HUES6 (cell line): ENCODE measurements around the gene SND1.

ENCODE experiments used
- H3K27ac ChIP-seq: 2 replicates; pipeline ENCODE4 v1.7.0; 2013; ENCODE audit warnings: low read depth, mild to moderate bottlenecking, low read length, inconsistent platforms
- H3K27me3 ChIP-seq: 2 replicates; pipeline ENCODE4 v1.6.1; 2013; ENCODE audit warnings: low read length; ENCODE audit not compliant: control insufficient read depth, insufficient read depth
- H3K36me3 ChIP-seq: 2 replicates; pipeline ENCODE4 v1.6.1; 2013; ENCODE audit warnings: low read length; ENCODE audit not compliant: control insufficient read depth, insufficient read depth
- H3K4me1 ChIP-seq: 2 replicates; pipeline ENCODE4 v1.6.1; 2013; ENCODE audit warnings: low read length; ENCODE audit not compliant: control insufficient read depth, insufficient read depth
- H3K4me3 ChIP-seq: 2 replicates; pipeline ENCODE4 v1.5.1; 2013; ENCODE audit warnings: low read depth, low read length
- H3K9ac ChIP-seq: one replicate; pipeline ENCODE4 v1.6.1; 2013; ENCODE audit warnings: mild to moderate bottlenecking, low read length
- H3K9me3 ChIP-seq: 2 replicates; pipeline ENCODE4 v1.6.1; 2013; ENCODE audit warnings: low read depth, low read length; ENCODE audit not compliant: control insufficient read depth, insufficient read depth

The SND1 gene

GRCh38 chr7:127909424-127910152, 257.6 kb downstream of the SND1 start:
- Histone ChIP-seq H3K4me3 (no peak overlapping the region), H3K4me1 (peaks cover 20% of the 10 kb centered on the region), H3K27me3 (no peaks in the 10 kb centered on the region), H3K9me3 (no peaks in the 10 kb centered on the region), H3K27ac (no peak overlapping the region), H3K36me3 (0 out of 2 replicates have a peak, but pooled peaks cover 3% of the 10 kb centered on the region), H3K9ac (no peak overlapping the region)

DNA sequence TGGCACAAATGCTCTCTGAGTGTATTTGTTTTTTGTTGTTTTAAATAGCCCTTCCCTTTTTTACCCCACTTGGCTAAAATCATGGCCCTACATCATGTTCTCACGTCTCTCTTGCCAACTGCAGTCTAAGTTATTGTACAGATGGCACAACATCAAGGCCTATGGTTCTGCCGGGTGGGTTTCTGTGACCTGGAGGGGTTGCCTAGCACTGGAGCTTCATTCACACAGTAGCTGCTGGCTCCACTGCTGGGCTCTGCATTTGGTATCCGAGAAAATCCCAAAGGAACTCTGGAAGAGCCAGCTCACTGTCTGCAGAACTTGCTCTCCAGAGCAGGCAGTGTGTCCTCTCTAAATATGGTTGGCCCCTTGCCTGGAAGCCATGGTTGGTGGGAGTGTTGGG, 258.7 kb downstream of the SND1 start:
- Histone ChIP-seq H3K9me3 (no peaks in the 10 kb centered on the region), H3K27ac (no peak overlapping the region), H3K9ac (no peak overlapping the region), H3K4me3 (no peak overlapping the region), H3K36me3 (0 out of 2 replicates have a peak, but pooled peaks cover 3% of the 10 kb centered on the region), H3K4me1 (peaks cover 12% of the 10 kb centered on the region; the same call in 1 of the 2 replicates), H3K27me3 (no peaks in the 10 kb centered on the region)

DNA sequence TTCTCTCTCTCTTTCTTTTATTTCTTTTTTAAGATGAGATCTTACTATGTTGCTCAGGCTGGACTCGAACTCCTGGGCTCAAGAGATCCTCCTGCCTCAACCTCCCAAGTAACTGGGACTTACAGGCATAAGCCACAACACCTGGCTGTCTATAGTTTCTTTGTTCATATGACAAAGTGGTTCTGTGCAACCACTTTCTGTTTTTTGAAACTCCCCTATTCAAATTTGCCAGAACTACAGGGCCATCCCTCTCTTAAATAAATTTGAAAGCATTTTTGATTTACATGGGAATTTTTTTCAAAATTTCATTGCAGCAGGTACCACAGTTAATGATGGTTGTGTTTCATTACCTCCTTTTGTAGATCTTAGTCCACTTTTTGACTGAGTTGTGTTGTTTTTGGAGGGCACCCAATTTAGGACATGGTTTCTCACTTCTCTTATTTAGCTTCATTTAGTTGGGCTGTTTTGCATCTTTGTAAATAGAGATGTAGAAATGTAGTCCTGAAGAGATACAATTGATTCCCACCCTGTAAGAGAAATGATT, 260.0 kb downstream of the SND1 start:
- H3K27me3 ChIP-seq, result no peaks in the 10 kb centered on the region
- no peaks in the 10 kb centered on the region for H3K9me3 ChIP-seq
- no peak overlapping the region for H3K9ac ChIP-seq
- no peaks in the 10 kb centered on the region for H3K36me3 ChIP-seq
- no peak overlapping the region for H3K4me3 ChIP-seq
- peaks cover 12% of the 10 kb centered on the region; the same call in 1 of the 2 replicates for H3K4me1 ChIP-seq
- no peak overlapping the region for H3K27ac ChIP-seq

GRCh38 chr7:127912901-127913300, 260.9 kb downstream of the SND1 start:
- Histone ChIP-seq H3K4me3 (no peak overlapping the region), H3K27me3 (no peaks in the 10 kb centered on the region), H3K9me3 (no peaks in the 10 kb centered on the region), H3K36me3 (no peaks in the 10 kb centered on the region), H3K4me1 (peaks cover 12% of the 10 kb centered on the region; the same call in 1 of the 2 replicates), H3K27ac (no peak overlapping the region), H3K9ac (no peak overlapping the region)

DNA sequence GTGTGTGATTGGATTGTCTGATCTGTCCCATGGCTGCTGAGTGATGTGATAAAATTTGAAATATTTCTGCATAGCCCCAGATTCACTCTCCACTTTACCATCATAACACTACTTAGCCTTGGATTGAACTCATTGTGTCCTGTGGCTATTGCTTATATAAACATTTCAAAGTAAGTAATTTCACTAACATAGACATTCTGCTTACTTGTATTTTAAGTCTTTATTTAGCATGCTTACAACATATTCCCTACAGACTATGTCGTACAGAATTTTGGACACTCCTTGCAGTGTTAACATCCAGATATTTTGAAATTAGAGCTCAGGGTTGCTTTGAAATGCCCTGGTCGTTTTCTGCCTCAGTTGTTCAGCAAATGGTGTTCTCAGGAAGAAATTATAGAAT, 261.7 kb downstream of the SND1 start:
- Histone ChIP-seq H3K27ac (no peak overlapping the region), H3K4me1 (peaks cover 12% of the 10 kb centered on the region; the same call in 1 of the 2 replicates)

GRCh38 chr7:127914693-127915092, 262.7 kb downstream of the SND1 start:
- no peak overlapping the region for H3K4me3 ChIP-seq
- peaks cover 12% of the 10 kb centered on the region; the same call in 1 of the 2 replicates for H3K4me1 ChIP-seq
- no peaks in the 10 kb centered on the region for H3K27me3 ChIP-seq
- no peak overlapping the region for H3K27ac ChIP-seq
- H3K9me3 ChIP-seq, result no peaks in the 10 kb centered on the region
- H3K36me3 ChIP-seq, result no peaks in the 10 kb centered on the region
- no peak overlapping the region for H3K9ac ChIP-seq

More for the DNA sequence above, 261.7 kb downstream of the SND1 start:
- H3K9ac ChIP-seq, result no peak overlapping the region
- no peaks in the 10 kb centered on the region for H3K36me3 ChIP-seq
- no peak overlapping the region for H3K4me3 ChIP-seq
- H3K9me3 ChIP-seq, result no peaks in the 10 kb centered on the region
- H3K27me3 ChIP-seq, result no peaks in the 10 kb centered on the region

DNA sequence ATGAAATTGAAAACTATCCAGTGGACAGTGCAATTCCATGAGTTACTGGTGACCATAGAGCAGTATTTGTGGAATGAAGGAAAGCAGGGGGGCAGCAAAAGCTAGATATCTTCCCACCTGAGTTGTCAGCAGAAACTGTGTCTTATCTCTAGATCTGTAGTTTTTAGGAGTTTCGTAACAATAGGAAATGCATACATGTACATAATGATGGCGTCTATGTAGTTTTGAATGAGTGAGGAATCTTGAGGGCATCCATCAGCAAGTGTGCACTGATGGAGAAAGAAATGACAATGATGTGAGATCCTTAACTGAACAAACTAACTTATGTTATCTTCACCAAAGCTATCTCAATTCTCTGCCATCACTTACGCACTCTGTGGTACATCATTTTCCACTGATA, 264.7 kb downstream of the SND1 start:
- no peak overlapping the region for H3K27ac ChIP-seq
- no peaks in the 10 kb centered on the region for H3K9me3 ChIP-seq
- H3K4me1 ChIP-seq, result peaks cover 12% of the 10 kb centered on the region; the same call in 1 of the 2 replicates
- H3K4me3 ChIP-seq, result no peak overlapping the region
- H3K36me3 ChIP-seq, result no peaks in the 10 kb centered on the region
- H3K9ac ChIP-seq, result no peak overlapping the region
- no peaks in the 10 kb centered on the region for H3K27me3 ChIP-seq

GRCh38 chr7:127918130-127918529, 266.1 kb downstream of the SND1 start:
- Histone ChIP-seq H3K9ac (no peak overlapping the region), H3K27me3 (no peaks in the 10 kb centered on the region), H3K36me3 (no peaks in the 10 kb centered on the region), H3K4me3 (no peak overlapping the region), H3K27ac (no peak overlapping the region), H3K4me1 (peaks cover 2% of the 10 kb centered on the region; the same call in 1 of the 2 replicates), H3K9me3 (no peaks in the 10 kb centered on the region)

DNA sequence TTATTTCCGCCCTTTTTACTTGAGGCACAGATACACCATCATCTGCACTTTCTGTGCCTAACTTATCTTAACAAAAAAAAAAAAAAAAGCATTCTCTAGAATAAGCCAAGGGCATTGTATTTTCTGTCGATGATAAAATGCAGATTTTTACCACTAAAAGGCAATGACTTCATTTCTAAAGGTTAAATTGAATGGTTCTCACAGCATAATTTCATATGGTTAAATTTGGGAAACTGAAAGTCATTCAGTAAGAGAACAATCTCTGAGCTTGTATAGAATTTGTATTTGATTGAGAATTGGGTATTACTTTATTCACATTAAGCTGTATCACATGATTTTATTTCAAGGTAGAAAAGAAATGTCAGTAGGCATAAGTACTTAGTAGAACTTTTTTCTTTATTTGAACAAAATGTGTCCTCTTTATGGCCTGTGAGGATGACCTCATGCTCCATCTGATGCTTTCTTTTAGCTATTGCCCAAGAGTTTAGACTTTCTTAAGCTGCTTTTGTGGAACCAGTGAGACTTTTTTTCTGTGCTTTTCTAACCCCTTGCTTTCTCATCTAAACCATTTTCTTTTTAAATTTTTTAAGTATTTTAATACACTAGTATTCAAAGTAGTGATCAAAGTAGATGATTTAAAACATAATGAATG, 268.9 kb downstream of the SND1 start:
- no peak overlapping the region for H3K4me3 ChIP-seq
- H3K36me3 ChIP-seq, result no peaks in the 10 kb centered on the region
- H3K4me1 ChIP-seq, result no peaks in the 10 kb centered on the region
- H3K27me3 ChIP-seq, result no peaks in the 10 kb centered on the region
- H3K9ac ChIP-seq, result no peak overlapping the region
- H3K27ac ChIP-seq, result no peak overlapping the region
- H3K9me3 ChIP-seq, result no peaks in the 10 kb centered on the region

DNA sequence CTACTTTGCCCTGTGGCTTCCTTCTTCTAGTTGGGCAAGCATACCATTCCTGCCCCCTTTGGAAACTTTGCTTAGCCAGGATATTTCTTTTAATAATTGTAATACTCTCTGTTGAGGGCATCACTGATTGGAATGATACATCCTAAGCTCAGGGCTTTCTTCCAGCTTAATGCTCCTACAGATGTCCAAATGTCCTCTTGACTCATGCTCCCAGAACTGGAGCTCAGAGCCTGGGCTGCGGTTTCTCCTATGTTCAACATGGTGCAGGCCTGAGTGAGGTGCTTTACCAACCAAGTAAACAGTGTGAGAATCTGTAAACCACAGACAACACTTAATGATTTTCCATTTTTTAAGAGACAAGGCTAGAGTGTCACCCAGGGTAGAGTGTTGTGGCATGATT, 270.7 kb downstream of the SND1 start:
- H3K4me3 ChIP-seq, result no peak overlapping the region
- H3K9me3 ChIP-seq, result no peaks in the 10 kb centered on the region
- H3K9ac ChIP-seq, result no peak overlapping the region
- no peaks in the 10 kb centered on the region for H3K36me3 ChIP-seq
- H3K27ac ChIP-seq, result no peak overlapping the region
- H3K27me3 ChIP-seq, result no peaks in the 10 kb centered on the region
- peaks cover 5% of the 10 kb centered on the region; the same call in 1 of the 2 replicates for H3K4me1 ChIP-seq

GRCh38 chr7:127924874-127925273, 272.9 kb downstream of the SND1 start:
- no peak overlapping the region for H3K9ac ChIP-seq
- H3K36me3 ChIP-seq, result peaks cover 11% of the 10 kb centered on the region
- H3K27ac ChIP-seq, result no peak overlapping the region
- no peaks in the 10 kb centered on the region for H3K9me3 ChIP-seq
- H3K27me3 ChIP-seq, result no peaks in the 10 kb centered on the region
- no peak overlapping the region for H3K4me3 ChIP-seq
- H3K4me1 ChIP-seq, result peaks cover 5% of the 10 kb centered on the region; the same call in 1 of the 2 replicates
